ENCODE results near the gene ABHD4. TPM values are rescaled to one million over a fixed set of nuclear protein-coding genes. Genes with fewer than 3 reads are reported as not detected.

Gene ABHD4
- total and polyA plus RNA-seq, 8 donors = 32.4 to 51.0 (median 37.3) TPM

DNA sequence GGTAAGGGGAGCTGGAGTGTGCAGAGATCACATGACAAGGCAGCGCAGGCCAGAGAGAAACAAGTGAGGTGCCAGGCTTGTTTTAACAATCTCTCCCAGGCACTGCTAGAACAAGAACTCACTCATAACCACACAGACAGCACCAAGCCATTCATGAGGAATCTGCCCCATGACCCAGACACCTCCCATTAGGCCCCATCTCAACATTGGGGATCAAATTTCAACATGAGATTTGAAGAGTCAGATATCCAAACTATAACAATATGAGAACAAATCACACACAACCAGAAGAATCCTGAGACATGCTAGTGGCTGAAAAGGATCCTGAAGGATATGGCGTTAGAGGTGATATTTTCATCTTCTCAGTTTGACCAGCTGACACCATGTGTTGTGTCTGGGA lies 24.2 kb downstream of the ABHD4 start:
- DNase-seq (no peak), ATAC-seq (no peak)
- TF ChIP-seq, protein P1, sequence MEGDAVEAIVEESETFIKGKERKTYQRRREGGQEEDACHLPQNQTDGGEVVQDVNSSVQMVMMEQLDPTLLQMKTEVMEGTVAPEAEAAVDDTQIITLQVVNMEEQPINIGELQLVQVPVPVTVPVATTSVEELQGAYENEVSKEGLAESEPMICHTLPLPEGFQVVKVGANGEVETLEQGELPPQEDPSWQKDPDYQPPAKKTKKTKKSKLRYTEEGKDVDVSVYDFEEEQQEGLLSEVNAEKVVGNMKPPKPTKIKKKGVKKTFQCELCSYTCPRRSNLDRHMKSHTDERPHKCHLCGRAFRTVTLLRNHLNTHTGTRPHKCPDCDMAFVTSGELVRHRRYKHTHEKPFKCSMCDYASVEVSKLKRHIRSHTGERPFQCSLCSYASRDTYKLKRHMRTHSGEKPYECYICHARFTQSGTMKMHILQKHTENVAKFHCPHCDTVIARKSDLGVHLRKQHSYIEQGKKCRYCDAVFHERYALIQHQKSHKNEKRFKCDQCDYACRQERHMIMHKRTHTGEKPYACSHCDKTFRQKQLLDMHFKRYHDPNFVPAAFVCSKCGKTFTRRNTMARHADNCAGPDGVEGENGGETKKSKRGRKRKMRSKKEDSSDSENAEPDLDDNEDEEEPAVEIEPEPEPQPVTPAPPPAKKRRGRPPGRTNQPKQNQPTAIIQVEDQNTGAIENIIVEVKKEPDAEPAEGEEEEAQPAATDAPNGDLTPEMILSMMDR (IDR thresholded peaks at IDR 0.05) = no peak
- Histone ChIP-seq H3K4me1 (no peaks in the 10 kb centered on the region), H3K36me3 (no peaks in the 10 kb centered on the region), H3K27me3 (no peaks in the 10 kb centered on the region), H3K9me3 (no peaks in the 10 kb centered on the region), H3K27ac (no peak overlapping the region), H3K4me3 (no peak overlapping the region)
- intact Hi-C loops (cut with DNase I) = no loop called here

DNA sequence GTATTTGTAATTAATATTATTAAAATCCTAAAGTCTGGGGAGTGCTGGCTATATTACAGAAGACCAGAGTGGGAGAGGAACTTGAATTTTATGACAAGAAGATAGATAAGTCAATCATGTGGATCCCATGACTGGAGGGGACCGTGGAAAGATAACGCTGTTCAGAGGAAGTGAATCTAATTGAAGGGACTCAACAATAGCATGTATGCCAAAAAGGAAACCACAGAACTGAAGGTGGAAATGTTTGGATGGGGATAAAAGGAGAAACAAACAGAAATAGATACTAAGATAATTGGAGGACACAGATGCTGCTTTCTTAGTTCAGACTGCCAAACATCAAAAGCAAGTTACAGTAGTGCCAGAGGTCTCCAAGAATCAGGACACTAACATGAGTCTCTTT lies 24.9 kb downstream of the ABHD4 start:
- DNase-seq (no peak), ATAC-seq (no peak)
- no peaks in the 10 kb centered on the region for H3K36me3 ChIP-seq
- no peaks in the 10 kb centered on the region for H3K27me3 ChIP-seq
- H3K9me3 ChIP-seq = no peaks in the 10 kb centered on the region
- H3K4me1 ChIP-seq = no peaks in the 10 kb centered on the region
- TF ChIP-seq, protein P1 (IDR thresholded peaks at IDR 0.05) = no peak
- no peak overlapping the region for H3K4me3 ChIP-seq
- H3K27ac ChIP-seq = no peak overlapping the region
- intact Hi-C loops (cut with DNase I) = no loop called here

DNA sequence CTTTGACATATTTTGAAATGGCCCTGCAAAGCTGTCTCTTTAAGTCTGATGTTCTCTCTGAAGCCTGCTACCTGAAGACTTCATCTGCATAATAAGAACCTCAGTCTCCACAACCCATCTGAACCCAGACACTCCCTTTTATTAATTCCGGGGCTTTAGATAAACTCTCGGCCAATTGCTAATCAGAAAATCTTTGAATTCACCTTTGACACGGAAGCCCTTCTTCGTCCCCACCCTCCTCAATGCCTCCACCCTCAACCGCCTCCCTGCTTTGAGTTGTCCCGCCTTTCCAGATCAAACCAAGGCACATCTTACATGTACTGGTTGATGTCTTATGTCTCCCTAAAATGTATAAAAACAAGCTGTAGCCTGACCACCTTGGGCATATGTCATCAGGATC lies 28.5 kb downstream of the ABHD4 start:
- intact Hi-C loops (cut with DNase I) = no loop called here
- ATAC-seq (no peak), DNase-seq (no peak)
- H3K9me3 ChIP-seq = peaks cover 0 to 1% of the 10 kb centered on the region in 2 donors
- H3K27ac ChIP-seq = no peak overlapping the region
- TF ChIP-seq, protein P1 (IDR thresholded peaks at IDR 0.05) = no peak
- no peaks in the 10 kb centered on the region for H3K4me1 ChIP-seq
- H3K27me3 ChIP-seq = no peaks in the 10 kb centered on the region
- H3K36me3 ChIP-seq = no peaks in the 10 kb centered on the region
- H3K4me3 ChIP-seq = no peak overlapping the region

DNA sequence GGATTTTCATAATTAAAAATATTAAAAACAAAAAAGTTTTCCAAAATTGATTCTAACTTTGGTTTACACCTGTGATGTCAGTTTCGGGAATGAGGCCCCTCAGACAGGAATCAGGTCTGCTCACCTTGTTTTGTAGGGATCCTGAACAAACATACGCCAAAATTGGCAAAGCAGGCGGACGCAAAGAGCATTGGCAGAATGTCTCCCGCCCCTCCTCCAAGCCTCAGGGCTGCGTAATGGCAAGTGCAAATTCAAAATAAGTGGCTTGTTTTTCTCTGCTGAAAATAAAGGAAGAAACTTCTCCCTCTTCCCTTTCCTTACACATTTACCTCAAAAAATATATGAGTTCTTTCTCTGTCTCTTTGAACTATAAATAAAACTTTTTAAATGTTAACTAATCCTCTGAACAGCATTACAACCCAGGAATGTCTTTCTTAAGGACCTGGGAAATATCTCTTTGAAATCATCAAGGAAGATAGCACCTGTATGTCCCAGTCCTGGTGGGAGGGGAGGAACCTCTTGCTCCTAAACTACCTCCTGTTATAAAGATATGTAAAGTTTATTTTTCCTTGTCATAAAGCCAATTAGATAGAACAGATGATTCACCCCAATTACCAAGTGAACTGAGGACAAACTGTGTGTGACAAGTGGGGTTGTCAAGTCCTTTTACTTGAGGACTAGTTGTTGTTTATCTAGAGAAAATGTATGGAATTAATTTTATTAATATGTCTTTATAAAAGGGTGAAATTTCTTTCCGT lies 29.6 kb downstream of the ABHD4 start:
- Histone ChIP-seq H3K36me3 (no peaks in the 10 kb centered on the region), H3K27ac (no peak overlapping the region), H3K9me3 (peaks cover 0 to 1% of the 10 kb centered on the region in 2 donors), H3K27me3 (no peaks in the 10 kb centered on the region), H3K4me1 (no peaks in the 10 kb centered on the region), H3K4me3 (no peak overlapping the region)
- DNase-seq (no peak), ATAC-seq (no peak)
- TF ChIP-seq, protein P1 (IDR thresholded peaks at IDR 0.05) = no peak
- intact Hi-C loops (cut with DNase I) = no loop called here

DNA sequence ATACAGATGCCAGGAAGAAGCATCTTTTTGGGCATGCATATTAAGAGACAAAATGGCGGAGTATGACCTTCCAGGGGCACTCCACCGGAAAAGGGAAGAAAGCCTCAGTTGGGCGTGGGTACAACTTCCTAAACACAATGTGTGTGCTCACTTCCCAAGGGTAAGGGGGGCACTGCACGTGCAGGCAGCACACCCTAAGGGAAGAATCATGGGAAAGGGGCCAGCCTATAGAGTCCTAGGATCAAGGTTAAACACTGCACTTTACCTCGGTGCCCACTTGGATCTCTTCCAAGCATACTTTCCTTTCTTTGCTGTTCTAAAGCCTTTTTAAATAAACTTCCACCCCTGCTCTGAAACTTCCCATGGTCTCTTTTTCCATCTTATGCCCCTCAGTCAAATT lies 31.3 kb downstream of the ABHD4 start:
- TF ChIP-seq, protein P1 (IDR thresholded peaks at IDR 0.05) = no peak
- Histone ChIP-seq H3K36me3 (no peaks in the 10 kb centered on the region), H3K27ac (no peak overlapping the region), H3K4me3 (no peak overlapping the region), H3K9me3 (peaks cover 0 to 1% of the 10 kb centered on the region in 2 donors), H3K4me1 (no peaks in the 10 kb centered on the region), H3K27me3 (no peaks in the 10 kb centered on the region)
- ATAC-seq (no peak), DNase-seq (no peak)
- intact Hi-C loops (cut with DNase I) = no loop called here

All from left lung (tissue), 10 donors.